Measurements from ENCODE around the gene HRH4.

Gene HRH4

GRCh38 chr18:24475926-24476589 is 15.6 kb downstream of the HRH4 start:
- Mint-ChIP-seq H3K27me3 (peaks cover 18% of the 10 kb centered on the region), H3K4me3 (no peak overlapping the region), H3K4me1 (peaks cover 10% of the 10 kb centered on the region), H3K27ac (no peak overlapping the region), H3K9me3 (no peaks in the 10 kb centered on the region), H3K36me3 (no peaks in the 10 kb centered on the region)
- no peak for DNase-seq
- CTCF ChIA-PET: interaction anchor here (0.6 kb wide), 1 partner anchor 12 kb away, joined by 3 read pairs; no protein-coding TSS in a partner anchor

DNA sequence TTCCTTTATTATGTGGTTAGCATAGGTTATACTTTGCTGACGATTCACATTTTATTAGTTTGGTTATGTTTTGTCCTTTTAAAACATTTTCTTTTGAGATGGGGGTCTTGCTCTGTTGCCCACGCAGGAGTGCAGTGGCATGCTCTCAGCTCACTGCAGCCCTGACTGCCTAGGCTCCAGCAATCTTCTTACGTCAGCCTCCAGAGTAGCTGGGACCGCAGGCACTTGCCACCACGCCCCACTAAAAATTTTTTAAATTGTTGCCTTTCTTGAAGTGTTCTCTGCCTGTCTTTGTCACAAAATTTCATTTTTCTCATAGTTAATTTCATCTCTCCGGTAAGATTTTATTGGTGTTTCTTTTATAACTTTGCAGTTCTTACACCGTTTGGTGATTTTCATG is 18.9 kb downstream of the HRH4 start:
- no peak overlapping the region for H3K4me3 Mint-ChIP-seq
- H3K27me3 Mint-ChIP-seq: peaks cover 23% of the 10 kb centered on the region
- CTCF ChIA-PET: interaction anchor here (1.4 kb wide), 1 partner anchor 9 kb away, joined by 6 read pairs; no protein-coding TSS in a partner anchor
- DNase-seq: no peak
- no peak overlapping the region for H3K27ac Mint-ChIP-seq
- H3K4me1 Mint-ChIP-seq: peaks cover 10% of the 10 kb centered on the region
- H3K9me3 Mint-ChIP-seq: no peaks in the 10 kb centered on the region
- H3K36me3 Mint-ChIP-seq: no peaks in the 10 kb centered on the region

DNA sequence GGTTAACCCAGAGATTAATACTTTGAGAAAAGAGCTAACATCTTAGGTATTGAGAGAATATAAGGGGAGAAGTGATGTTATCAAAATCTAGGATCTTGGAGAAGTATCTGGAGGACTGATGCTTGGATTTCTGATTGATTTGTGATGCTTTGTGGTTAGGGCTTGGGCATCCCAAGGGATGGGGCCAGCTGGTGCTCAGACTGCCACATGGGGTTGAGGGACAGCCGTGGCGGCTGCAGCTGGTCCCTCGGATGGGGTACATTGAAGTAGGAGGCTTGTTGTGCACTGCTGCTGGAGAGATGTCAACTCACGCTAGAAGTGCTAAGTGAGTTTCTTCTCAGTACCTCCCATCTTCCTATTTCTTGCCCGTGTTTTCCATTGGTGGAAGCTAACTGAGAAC is 22.4 kb downstream of the HRH4 start:
- CTCF ChIA-PET: interaction anchor here (1.6 to 8.9 kb wide), 3 partner anchors 22 to 306 kb away, joined by 3 to 186 read pairs (median 7); partner anchors contain the start of gene HRH4
- H3K27me3 Mint-ChIP-seq: peaks cover 32% of the 10 kb centered on the region
- no peaks in the 10 kb centered on the region for H3K36me3 Mint-ChIP-seq
- no peak overlapping the region for H3K4me3 Mint-ChIP-seq
- H3K4me1 Mint-ChIP-seq: no peaks in the 10 kb centered on the region
- no peak overlapping the region for H3K27ac Mint-ChIP-seq
- no peak for DNase-seq
- no peaks in the 10 kb centered on the region for H3K9me3 Mint-ChIP-seq

DNA sequence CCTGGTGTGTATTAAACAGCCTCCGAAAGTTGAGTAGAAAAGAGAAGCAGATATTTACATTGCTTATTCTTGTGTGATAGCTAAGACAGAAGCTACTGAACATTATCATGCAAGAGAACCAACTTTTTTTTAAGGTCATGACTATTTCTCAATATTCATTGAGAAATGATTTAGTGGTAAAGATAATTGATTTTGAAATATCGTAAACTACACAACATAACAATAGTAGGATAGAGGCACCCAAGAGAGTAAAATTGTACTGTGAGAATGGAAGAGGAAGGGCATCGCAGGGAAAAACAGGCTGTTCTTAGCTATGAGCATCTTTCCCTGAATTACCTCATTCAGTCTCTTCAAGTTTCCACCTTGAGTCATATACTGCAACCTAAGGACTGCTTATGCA is 25.2 kb downstream of the HRH4 start:
- CTCF ChIA-PET: interaction anchor here (0.6 to 8.9 kb wide), 5 partner anchors 15 to 241 kb away, joined by 3 to 186 read pairs (median 3); no protein-coding TSS in a partner anchor
- Mint-ChIP-seq H3K4me3 (no peak overlapping the region), H3K27ac (no peak overlapping the region), H3K4me1 (peaks cover 2% of the 10 kb centered on the region), H3K27me3 (peaks cover 32% of the 10 kb centered on the region), H3K36me3 (no peaks in the 10 kb centered on the region), H3K9me3 (no peaks in the 10 kb centered on the region)
- no peak for DNase-seq

DNA sequence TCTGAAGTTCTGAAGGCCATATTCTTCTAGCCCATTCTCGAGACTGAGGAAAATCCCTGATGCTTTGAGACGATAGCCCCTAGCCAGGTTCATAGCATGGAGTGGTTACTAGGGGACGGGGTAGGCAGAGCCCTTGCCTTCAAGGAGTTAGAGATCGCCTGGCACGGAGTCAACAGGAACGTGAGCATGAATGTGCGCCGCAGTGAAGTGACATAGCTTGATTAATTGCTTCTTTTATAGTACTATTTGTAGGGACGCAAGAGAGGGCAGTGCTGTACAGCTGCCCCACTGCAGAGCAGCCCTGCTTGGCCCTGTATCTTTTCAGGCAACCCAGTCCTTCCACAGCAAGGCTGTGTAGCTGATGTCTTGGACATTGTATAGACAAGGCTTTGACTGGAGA is 26.2 kb downstream of the HRH4 start:
- no peak overlapping the region for H3K4me3 Mint-ChIP-seq
- CTCF ChIA-PET: interaction anchor here (0.9 to 8.9 kb wide), 12 partner anchors 10 to 310 kb away, joined by 3 to 186 read pairs (median 4); partner anchors contain the start of gene HRH4
- no peak for DNase-seq
- H3K27ac Mint-ChIP-seq: no peak overlapping the region
- no peaks in the 10 kb centered on the region for H3K9me3 Mint-ChIP-seq
- peaks cover 32% of the 10 kb centered on the region for H3K27me3 Mint-ChIP-seq
- no peaks in the 10 kb centered on the region for H3K36me3 Mint-ChIP-seq
- H3K4me1 Mint-ChIP-seq: peaks cover 3% of the 10 kb centered on the region

GRCh38 chr18:24488824-24489493 is 28.5 kb downstream of the HRH4 start:
- Mint-ChIP-seq H3K4me3 (no peak overlapping the region), H3K9me3 (no peaks in the 10 kb centered on the region), H3K36me3 (no peaks in the 10 kb centered on the region), H3K27ac (no peak overlapping the region), H3K4me1 (peaks cover 5% of the 10 kb centered on the region), H3K27me3 (peaks cover 33% of the 10 kb centered on the region)
- CTCF ChIA-PET: interaction anchor here (0.6 to 8.9 kb wide), 34 partner anchors 9 to 1075 kb away, joined by 3 to 186 read pairs (median 4); partner anchors contain the start of gene HRH4
- no peak for DNase-seq

DNA sequence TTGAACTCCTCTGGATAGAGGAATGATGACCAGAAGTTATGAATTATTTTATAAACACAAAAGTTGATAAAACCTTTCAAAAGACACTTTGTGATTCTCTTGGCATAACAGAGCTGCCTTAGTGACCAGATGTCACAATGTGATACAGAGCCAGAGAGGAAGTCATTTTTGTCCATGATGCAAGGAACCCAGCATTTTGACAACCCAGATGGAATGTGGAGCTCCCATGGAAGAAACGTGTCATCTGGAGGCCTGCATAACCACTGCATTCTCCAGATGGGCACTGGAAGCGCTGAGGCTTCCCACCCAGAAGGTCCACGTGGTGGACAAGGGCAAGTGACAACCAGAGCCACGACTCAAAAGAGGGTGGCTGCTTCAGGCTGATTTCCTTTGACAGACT is 30.1 kb downstream of the HRH4 start:
- no peaks in the 10 kb centered on the region for H3K9me3 Mint-ChIP-seq
- H3K27ac Mint-ChIP-seq: no peak overlapping the region
- CTCF ChIA-PET: interaction anchor here (0.7 to 8.9 kb wide), 3 partner anchors 12 to 336 kb away, joined by 3 to 186 read pairs (median 13); no protein-coding TSS in a partner anchor
- DNase-seq: no peak
- no peak overlapping the region for H3K4me3 Mint-ChIP-seq
- no peaks in the 10 kb centered on the region for H3K36me3 Mint-ChIP-seq
- peaks cover 5% of the 10 kb centered on the region for H3K4me1 Mint-ChIP-seq
- peaks cover 22% of the 10 kb centered on the region for H3K27me3 Mint-ChIP-seq

DNA sequence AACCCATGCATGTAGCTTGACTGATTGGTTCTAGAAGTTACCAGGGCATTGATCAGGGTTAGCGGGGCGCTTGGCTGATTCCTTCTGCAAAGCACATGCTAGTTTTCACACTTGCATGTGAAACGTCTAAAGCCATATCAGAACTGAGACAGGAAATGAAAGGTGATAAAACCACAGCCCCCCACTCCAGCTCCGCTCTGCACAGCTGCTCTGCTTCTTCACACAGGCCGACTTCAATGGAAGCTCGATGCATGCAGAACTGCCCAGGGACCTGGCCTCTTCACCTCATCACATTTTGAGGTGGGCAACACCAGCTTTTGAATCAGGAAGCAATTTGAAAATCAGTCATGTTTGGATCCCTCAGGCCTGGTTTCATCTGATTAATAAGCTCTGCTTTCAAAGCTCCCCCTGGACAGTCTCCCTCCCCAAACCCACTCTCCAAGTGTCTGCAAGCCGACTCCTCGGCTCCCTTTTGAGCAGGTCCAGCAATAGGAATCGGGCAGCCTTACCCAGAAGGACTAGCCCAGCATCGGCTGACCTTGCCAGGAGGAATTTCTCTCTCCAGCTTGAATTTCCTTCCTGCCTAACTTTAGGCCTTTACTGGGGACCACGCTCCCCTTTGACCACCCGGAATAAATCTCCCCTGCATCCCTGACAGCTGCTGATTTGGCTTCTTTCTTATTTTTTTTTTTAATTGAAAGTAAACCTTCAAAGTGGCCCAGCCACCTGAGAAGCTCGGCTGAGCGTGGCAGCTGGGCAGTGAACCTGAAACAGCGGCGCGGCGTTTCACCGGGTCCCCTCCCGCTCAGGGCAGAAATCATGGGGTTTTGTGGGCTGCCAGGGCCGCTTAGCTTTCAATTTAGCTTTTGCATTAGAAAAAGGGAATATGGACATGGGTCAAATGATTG is 31.7 kb downstream of the HRH4 start:
- DNase-seq: no peak
- CTCF ChIA-PET: interaction anchor here (1.0 to 2.1 kb wide), 3 partner anchors 132 to 316 kb away, joined by 3 to 10 read pairs (median 8); no protein-coding TSS in a partner anchor
- no peak overlapping the region for H3K4me3 Mint-ChIP-seq
- H3K4me1 Mint-ChIP-seq: peaks cover 5% of the 10 kb centered on the region
- peak overlapping the region; percentile 12 for H3K27ac Mint-ChIP-seq
- no peaks in the 10 kb centered on the region for H3K36me3 Mint-ChIP-seq
- peaks cover 13% of the 10 kb centered on the region for H3K27me3 Mint-ChIP-seq
- no peaks in the 10 kb centered on the region for H3K9me3 Mint-ChIP-seq

GRCh38 chr18:24494586-24494985 is 34.1 kb downstream of the HRH4 start:
- CTCF ChIA-PET: no interaction called here
- H3K4me3 Mint-ChIP-seq: no peak overlapping the region
- peaks cover 3% of the 10 kb centered on the region for H3K4me1 Mint-ChIP-seq

GRCh38 chr18:24497031-24497754 is 36.8 kb downstream of the HRH4 start:
- no peaks in the 10 kb centered on the region for H3K36me3 Mint-ChIP-seq
- no peak overlapping the region for H3K27ac Mint-ChIP-seq
- H3K4me1 Mint-ChIP-seq: no peaks in the 10 kb centered on the region
- no peaks in the 10 kb centered on the region for H3K9me3 Mint-ChIP-seq
- CTCF ChIA-PET: interaction anchor here (0.7 to 1.7 kb wide), 4 partner anchors 8 to 138 kb away, joined by 3 to 8 read pairs (median 5); no protein-coding TSS in a partner anchor
- H3K4me3 Mint-ChIP-seq: no peak overlapping the region
- peaks cover 21% of the 10 kb centered on the region for H3K27me3 Mint-ChIP-seq
- no peak for DNase-seq

More at GRCh38 chr18:24494586-24494985, 34.1 kb downstream of the HRH4 start:
- no peaks in the 10 kb centered on the region for H3K9me3 Mint-ChIP-seq
- peaks cover 15% of the 10 kb centered on the region for H3K27me3 Mint-ChIP-seq
- DNase-seq: no peak
- no peaks in the 10 kb centered on the region for H3K36me3 Mint-ChIP-seq
- no peak overlapping the region for H3K27ac Mint-ChIP-seq

- Mint-ChIP-seq H3K27ac (no peak overlapping the region), H3K4me1 (no peaks in the 10 kb centered on the region), H3K36me3 (no peaks in the 10 kb centered on the region), H3K4me3 (no peak overlapping the region), H3K9me3 (no peaks in the 10 kb centered on the region), H3K27me3 (peaks cover 15% of the 10 kb centered on the region)
- CTCF ChIA-PET: no interaction called here
- no peak for DNase-seq
These were observed 39.4 kb downstream of the HRH4 start for GRCh38 chr18:24499814-24500213.

- Mint-ChIP-seq H3K9me3 (no peaks in the 10 kb centered on the region), H3K27me3 (peaks cover 15% of the 10 kb centered on the region), H3K36me3 (no peaks in the 10 kb centered on the region), H3K4me1 (no peaks in the 10 kb centered on the region), H3K27ac (no peak overlapping the region), H3K4me3 (no peak overlapping the region)
- DNase-seq: no peak
- CTCF ChIA-PET: no interaction called here
These were observed 39.8 kb downstream of the HRH4 start for GRCh38 chr18:24500217-24500616.

DNA sequence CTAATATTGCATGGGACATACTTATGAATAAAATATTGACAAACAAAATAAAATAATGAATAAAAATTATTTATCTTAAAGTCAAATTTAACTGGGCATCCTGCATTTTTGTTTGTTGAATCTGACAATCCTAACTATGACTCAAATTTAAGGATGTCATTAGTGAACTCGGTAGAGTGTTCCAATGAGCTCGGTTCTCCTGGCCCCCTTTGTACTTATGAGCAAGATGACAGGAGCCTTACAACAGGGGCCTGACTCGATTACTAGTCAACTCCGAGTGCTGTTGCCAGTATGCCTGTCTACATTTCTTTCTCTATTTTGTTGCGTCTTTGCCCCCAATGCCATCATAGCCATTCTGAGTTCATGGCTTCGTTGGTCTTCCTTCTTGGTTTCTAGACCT is 40.3 kb downstream of the HRH4 start:
- Mint-ChIP-seq H3K27ac (no peak overlapping the region), H3K36me3 (no peaks in the 10 kb centered on the region), H3K4me3 (no peak overlapping the region), H3K27me3 (peaks cover 15% of the 10 kb centered on the region), H3K9me3 (no peaks in the 10 kb centered on the region), H3K4me1 (no peaks in the 10 kb centered on the region)
- CTCF ChIA-PET: no interaction called here
- no peak for DNase-seq

All from activated naive CD4-positive, alpha-beta T cell treated with anti-CD3 and anti-CD28 coated beads, Interleukin-2, amount 10 ng/mL, durations not matched to agents 7 days and 5 days (primary cell).